OCI-LY3 (cell line): ENCODE data around the gene MYO1F.

ENCODE experiments used
- H2AFZ ChIP-seq: fragments of 200-600, 300-600 bp; shearing (Covaris generic); 2 replicates; pipeline ENCODE4 v1.6.0; 2014; ENCODE audit warnings: antibody characterized with exemption, low read depth, low read length
- H3K27ac ChIP-seq: fragments of 200-600, 300-600 bp; sonication (generic); 2 replicates; pipeline ENCODE4 v1.5.1; 2014; ENCODE audit warnings: mild to moderate bottlenecking, low read length, moderate library complexity, mixed read lengths
- H3K27me3 ChIP-seq: fragments of 200-600, 300-600 bp; sonication (generic); 2 replicates; pipeline ENCODE4 v1.6.1; 2014; ENCODE audit warnings: low read depth, low read length, mixed read lengths
- H3K36me3 ChIP-seq: fragments of 200-600, 300-600 bp; sonication (generic); replicated peaks from 2 replicates; pipeline ENCODE3; 2014; ENCODE audit warnings: low read depth, low read length, mixed read lengths
- H3K4me1 ChIP-seq: fragments of 300-600, 200-600 bp; sonication (generic); 2 replicates; pipeline ENCODE4 v1.6.1; 2014; ENCODE audit warnings: low read length, mixed read lengths
- H3K4me2 ChIP-seq: fragments of 200-600, 300-600 bp; sonication (generic); 2 replicates; pipeline ENCODE4 v1.6.1; 2014; ENCODE audit warnings: low read length, mixed read lengths
- H3K4me3 ChIP-seq: fragments of 300-600, 200-600 bp; sonication (generic); 2 replicates; pipeline ENCODE4 v1.5.1; 2014; ENCODE audit warnings: antibody characterized with exemption, mild to moderate bottlenecking, low read length, moderate library complexity
- H3K79me2 ChIP-seq: fragments of 300-600, 200-600 bp; shearing (Covaris generic); 2 replicates; pipeline ENCODE4 v1.6.1; 2014; ENCODE audit warnings: mild to moderate bottlenecking, low read length, mixed read lengths
- H3K9ac ChIP-seq: fragments of 300-600, 200-600 bp; shearing (Covaris generic); 2 replicates; pipeline ENCODE4 v1.6.0; 2014; ENCODE audit warnings: mild to moderate bottlenecking, low read length, moderate library complexity
- H3K9me3 ChIP-seq: fragments of 200-600, 300-600 bp; shearing (Covaris generic); 2 replicates; pipeline ENCODE4 v1.6.1; 2014; ENCODE audit warnings: low read length, mixed read lengths; ENCODE audit not compliant: insufficient read depth
- H4K20me1 ChIP-seq: fragments of 200-600, 300-600 bp; sonication (generic); 2 replicates; pipeline ENCODE4 v1.6.1; 2016; ENCODE audit warnings: low read length, mixed read lengths; ENCODE audit not compliant: insufficient read depth
- CTCF ChIP-seq: fragments of 200-600, 300-600 bp; sonication (generic); IDR thresholded peaks from 2 replicates; pipeline ENCODE4 v1.5.1; 2014; ENCODE audit warnings: antibody characterized with exemption, low read length, low read depth
- EZH2phosphoT487 ChIP-seq: fragments of 200-600 bp; shearing (Covaris generic); IDR thresholded peaks from 2 replicates; pipeline ENCODE4 v1.6.1; 2018; ENCODE audit warnings: antibody characterized with exemption, mixed run types, low read depth

MYO1F gene

GRCh38 chr19:8484331-8484894 lies 92.8 kb downstream of the MYO1F start:
- H3K4me1 ChIP-seq = peaks cover 45% of the 10 kb centered on the region
- no peaks in the 10 kb centered on the region for H3K27me3 ChIP-seq
- peak overlapping the region; percentile 21; the same call in 1 of the 2 replicates for H3K27ac ChIP-seq
- peaks cover 73% of the 10 kb centered on the region for H3K36me3 ChIP-seq
- no peak overlapping the region for H3K9ac ChIP-seq
- no peak for TF ChIP-seq CTCF
- no peak for TF ChIP-seq EZH2phosphoT487
- H3K4me3 ChIP-seq = no peak overlapping the region
- no peaks in the 10 kb centered on the region for H3K9me3 ChIP-seq
- H3K4me2 ChIP-seq = no peak overlapping the region
- peaks cover 87% of the 10 kb centered on the region for H3K79me2 ChIP-seq
- no peak overlapping the region for H2AFZ ChIP-seq
- H4K20me1 ChIP-seq = peaks cover 29% of the 10 kb centered on the region

- H3K4me1 ChIP-seq = peaks cover 39% of the 10 kb centered on the region
These were observed 94.1 kb downstream of the MYO1F start for GRCh38 chr19:8483165-8483564.

GRCh38 chr19:8482696-8483095 lies 94.5 kb downstream of the MYO1F start:
- no peak for TF ChIP-seq EZH2phosphoT487
- no peak for TF ChIP-seq CTCF
- H3K4me3 ChIP-seq = no peak overlapping the region
- no peak overlapping the region for H3K9ac ChIP-seq
- H3K4me1 ChIP-seq = peaks cover 34% of the 10 kb centered on the region
- H3K79me2 ChIP-seq = peaks cover 89% of the 10 kb centered on the region
- peaks cover 44% of the 10 kb centered on the region for H4K20me1 ChIP-seq
- H3K9me3 ChIP-seq = no peaks in the 10 kb centered on the region
- no peak overlapping the region for H3K4me2 ChIP-seq
- H3K36me3 ChIP-seq = peaks cover 73% of the 10 kb centered on the region
- no peak overlapping the region for H3K27ac ChIP-seq
- no peak overlapping the region for H2AFZ ChIP-seq
- no peaks in the 10 kb centered on the region for H3K27me3 ChIP-seq

More at GRCh38 chr19:8483165-8483564, 94.1 kb downstream of the MYO1F start:
- Histone ChIP-seq H4K20me1 (peaks cover 40% of the 10 kb centered on the region), H3K9ac (no peak overlapping the region), H3K79me2 (peaks cover 89% of the 10 kb centered on the region), H3K27ac (no peak overlapping the region), H3K4me2 (no peak overlapping the region), H3K4me3 (no peak overlapping the region), H3K36me3 (peaks cover 73% of the 10 kb centered on the region), H3K27me3 (no peaks in the 10 kb centered on the region), H3K9me3 (no peaks in the 10 kb centered on the region), H2AFZ (no peak overlapping the region)
- TF ChIP-seq CTCF = no peak
- TF ChIP-seq EZH2phosphoT487 = no peak

GRCh38 chr19:8481616-8482015 lies 95.6 kb downstream of the MYO1F start:
- no peak overlapping the region for H3K9ac ChIP-seq
- no peaks in the 10 kb centered on the region for H3K27me3 ChIP-seq
- H3K9me3 ChIP-seq = no peaks in the 10 kb centered on the region
- TF ChIP-seq CTCF (no peak), EZH2phosphoT487 (no peak)
- no peak overlapping the region for H3K4me3 ChIP-seq
- peaks cover 23% of the 10 kb centered on the region for H3K4me1 ChIP-seq
- H3K27ac ChIP-seq = no peak overlapping the region
- peaks cover 47% of the 10 kb centered on the region for H4K20me1 ChIP-seq
- no peak overlapping the region for H2AFZ ChIP-seq
- no peak overlapping the region for H3K4me2 ChIP-seq
- H3K79me2 ChIP-seq = peaks cover 98% of the 10 kb centered on the region
- peaks cover 77% of the 10 kb centered on the region for H3K36me3 ChIP-seq
